Activated effector memory CD4-positive, alpha-beta T cell treated with anti-CD3 and anti-CD28 coated beads, Interleukin-2, amount 50 U/mL, for 16 hours (primary cell): ENCODE measurements around the gene FICD.
A peak's percentile ranks its signal among the peaks of the same experiment; 100 is the strongest.

ENCODE experiments used
- DNase-seq: peaks from one replicate; pipeline ENCODE4 v3.0.0-alpha.2; 2020

The FICD gene

GRCh38 chr12:108567406-108568337 is 52.6 kb downstream of the FICD start:
- DNase-seq: no peak

DNA sequence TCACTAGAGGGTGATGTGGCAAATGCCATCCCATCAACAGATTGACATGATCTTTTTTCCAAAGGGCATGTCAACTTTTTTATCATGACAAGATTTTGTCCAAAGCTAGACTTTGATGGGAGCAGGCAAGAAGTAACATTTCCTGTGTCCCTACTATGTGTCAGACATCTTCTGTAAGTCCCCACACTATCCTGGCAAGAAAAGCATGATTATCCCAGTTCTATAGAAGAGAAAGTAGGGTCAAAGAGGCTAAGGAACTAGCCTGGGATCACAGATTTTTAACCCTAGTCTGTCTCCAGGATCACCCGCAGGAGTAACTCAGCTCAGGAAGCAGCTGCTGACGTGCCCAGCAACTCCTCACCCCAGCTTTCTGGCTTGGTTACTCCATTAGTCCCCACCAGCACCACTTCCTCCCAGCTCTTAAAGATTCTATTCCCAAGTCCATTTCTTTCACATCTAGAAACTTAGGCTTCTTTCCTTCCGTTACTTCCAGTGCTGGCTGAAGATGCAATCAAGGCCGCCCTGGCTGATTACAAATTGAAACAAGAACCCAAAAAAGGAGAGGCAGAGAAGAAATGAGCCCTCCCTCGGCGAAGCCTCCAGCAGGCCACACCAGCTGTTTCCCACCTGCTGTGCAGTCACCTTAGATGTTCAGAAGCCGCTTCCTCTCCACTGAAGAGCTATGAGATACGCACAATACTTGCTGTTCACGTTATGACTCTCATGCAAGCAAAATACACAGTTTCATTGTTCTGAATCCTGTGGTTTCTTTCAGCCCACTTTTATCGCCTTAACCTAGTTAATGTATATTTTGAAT is 53.5 kb downstream of the FICD start:
- DNase-seq: peak; percentile 86
